Endothelial cell of umbilical vein (primary cell): ENCODE data around the gene GAPVD1. TPM values are rescaled to one million over a fixed set of nuclear protein-coding genes. Genes with fewer than 3 reads are reported as not detected.

ENCODE experiments used
- BruUV-seq: library from RNA; stranded (reverse); fragments of 400-500 nt; replicated peaks from 2 replicates; lab custom pipeline; 2021; lab: Mats Ljungman, UMichigan
- CTCF ChIA-PET: fragments of 300-600, 350-600 bp; sonication (Branson Sonifier 250); formaldehyde crosslinking; loops from one replicate; lab custom pipeline; 2021; ENCODE audit warnings: antibody characterized with exemption, inconsistent platforms; lab: Charles Lee
- POLR2A ChIA-PET: fragments of 300-600, 350-600 bp; sonication (Branson Sonifier 250); formaldehyde crosslinking; loops from one replicate; lab custom pipeline; 2021; ENCODE audit warnings: antibody characterized with exemption, inconsistent platforms; lab: Charles Lee
- DNase-seq: peaks from one replicate; pipeline ENCODE4 v3.0.0-alpha.2; 2011; ENCODE audit warnings: low read depth, low spot score
- FAIRE-seq: peaks from 2 replicates; lab custom pipeline; 2011; peaks lifted over from hg19 to GRCh38; lab: Jason Lieb, UNC
- H2AFZ ChIP-seq: 2 replicates; pipeline ENCODE4 v1.6.0; 2012; ENCODE audit warnings: low read depth, low read length, control low read depth, inconsistent platforms
- H3K27ac ChIP-seq: 2 replicates; pipeline ENCODE4 v1.5.1; 2011; ENCODE audit warnings: low read depth, mild to moderate bottlenecking, control low read depth, low read length, moderate library complexity; ENCODE audit not compliant: insufficient read depth
- H3K27me3 ChIP-seq, 2 experiments: 2 replicates each; pipeline versions ENCODE4 v1.6.0 to v1.6.1; 2011; ENCODE audit warnings: low read length in 2 of 2, mixed read lengths in 1 of 2; ENCODE audit not compliant: control insufficient read depth in 2 of 2, insufficient read depth in 2 of 2
- H3K36me3 ChIP-seq, 2 experiments: 2 replicates in 1 of 2; 3 replicates in 1 of 2; pipeline ENCODE4 v1.5.1; 2011; ENCODE audit warnings: low read length in 2 of 2, mild to moderate bottlenecking in 1 of 2, moderate library complexity in 1 of 2; ENCODE audit not compliant: control insufficient read depth in 2 of 2, insufficient read depth in 2 of 2; ENCODE audit errors: extremely low read depth in 1 of 2
- H3K4me1 ChIP-seq: 3 replicates; pipeline ENCODE4 v1.5.1; 2011; ENCODE audit warnings: mild to moderate bottlenecking, low read length; ENCODE audit not compliant: control insufficient read depth, insufficient read depth; ENCODE audit errors: extremely low read depth
- H3K4me2 ChIP-seq: 2 replicates; pipeline ENCODE4 v1.6.1; 2011; ENCODE audit warnings: low read length, control low read depth, mixed read lengths; ENCODE audit not compliant: insufficient read depth
- H3K4me3 ChIP-seq, 3 experiments: fragments of 200-600 bp in 1 of 3; sonication (generic), shearing (Covaris generic) in 1 of 3; replicated peaks in 1 of 3; 2 replicates each; pipeline ENCODE4 v1.5.1; 2011 to 2016; ENCODE audit warnings: control low read depth in 3 of 3, low read length in 3 of 3, mild to moderate bottlenecking in 2 of 3, inconsistent platforms in 1 of 3, low read depth in 1 of 3, moderate library complexity in 1 of 3; ENCODE audit not compliant: insufficient read depth in 1 of 3
- H3K79me2 ChIP-seq: 2 replicates; pipeline ENCODE4 v1.6.0; 2012; ENCODE audit warnings: low read length, inconsistent platforms; ENCODE audit not compliant: control insufficient read depth, insufficient read depth
- H3K9ac ChIP-seq: replicated peaks from 2 replicates; pipeline ENCODE3; 2011; ENCODE audit warnings: low read length, control low read depth; ENCODE audit not compliant: insufficient read depth; ENCODE audit errors: extremely low read depth
- H3K9me1 ChIP-seq: replicated peaks from 3 replicates; pipeline ENCODE4 v1.6.0; 2011; ENCODE audit warnings: mild to moderate bottlenecking, low read length; ENCODE audit not compliant: control insufficient read depth, insufficient read depth; ENCODE audit errors: extremely low read depth
- H3K9me3 ChIP-seq: replicated peaks from 2 replicates; pipeline ENCODE4 v1.5.1; 2012; ENCODE audit warnings: low read length, inconsistent platforms; ENCODE audit not compliant: control insufficient read depth, insufficient read depth
- H4K20me1 ChIP-seq: replicated peaks from 2 replicates; pipeline ENCODE3; 2011; ENCODE audit warnings: mild to moderate bottlenecking, low read length; ENCODE audit not compliant: control insufficient read depth, insufficient read depth; ENCODE audit errors: extremely low read depth
- FOS ChIP-seq: IDR thresholded peaks from 2 replicates; pipeline ENCODE4 v1.6.1; 2011; ENCODE audit warnings: mild to moderate bottlenecking, low read length, moderate library complexity, borderline replicate concordance; ENCODE audit not compliant: insufficient read depth
- GATA2 ChIP-seq: IDR thresholded peaks from 2 replicates; pipeline ENCODE4 v1.7.0; 2011; ENCODE audit warnings: low read depth, mild to moderate bottlenecking, moderate library complexity, mixed read lengths, low read length; ENCODE audit not compliant: insufficient read length, insufficient read depth
- JUN ChIP-seq: IDR thresholded peaks from 2 replicates; pipeline ENCODE4 v1.6.1; 2011; ENCODE audit warnings: borderline replicate concordance, low read depth; ENCODE audit not compliant: insufficient read length, insufficient read depth
- MYC ChIP-seq: IDR thresholded peaks from one replicate; pipeline ENCODE4 v1.6.1; 2011; ENCODE audit warnings: mild to moderate bottlenecking, low read depth, low read length
- POLR2A ChIP-seq: IDR thresholded peaks from 2 replicates; pipeline ENCODE4 v1.6.1; 2012; ENCODE audit warnings: low read depth, mild to moderate bottlenecking, control low read depth, low read length
- POLR2AphosphoS5 ChIP-seq: IDR thresholded peaks from 2 replicates; pipeline ENCODE4 v1.6.1; 2012; ENCODE audit warnings: low read depth, mild to moderate bottlenecking, control low read depth, low read length, moderate library complexity; ENCODE audit not compliant: insufficient read depth
- dilution Hi-C: fragments of 300-500 bp; cut with MboI; formaldehyde crosslinking; loops from one replicate; pipeline ENCODE4 v1.15.0; 2019; ENCODE audit warnings: low sequenced_read_pairs; ENCODE audit not compliant: extremely low pct_ligation_motif_present
- intact Hi-C: fragments of 100-400 bp; cut with micrococcal nuclease; formaldehyde crosslinking; loops from one replicate; pipeline ENCODE4 v1.10.0; 2022
- polyA plus RNA-seq, 4 experiments: library from polyadenylated mRNA; depleted of rRNA in 3 of 4; stranded (reverse) in 3 of 4; unstranded in 1 of 4; fragments of >200 nt; gene quantifications; 2 replicates each; pipeline versions ENCODE4 v1.2.1 to v1.2.3, GENCODE V29; 2011 to 2012; ENCODE audit warnings: missing spikeins in 1 of 4
- total RNA-seq: library from RNA; stranded (reverse); gene quantifications from 2 replicates; pipeline ENCODE4 v1.2.3, GENCODE V29; 2021
- TF ChIP-seq, protein P1 (sequence below): IDR thresholded peaks from 2 replicates; pipeline ENCODE4 v1.6.1; 2011; ENCODE audit not compliant: insufficient read depth, insufficient read length
- TF ChIP-seq, protein P2 (sequence below), 2 donors: IDR thresholded peaks; 1 replicate in 1 of 2; 2 replicates in 1 of 2; pipeline ENCODE4 v1.5.1; 2011; ENCODE audit warnings: low read length in 2 of 2, mild to moderate bottlenecking in 2 of 2, moderate library complexity in 2 of 2, control low read depth in 1 of 2, inconsistent platforms in 1 of 2, low read depth in 1 of 2; ENCODE audit not compliant: insufficient read depth in 1 of 2; ENCODE audit errors: extremely low read depth in 1 of 2

The GAPVD1 gene
- total and polyA plus RNA-seq, 2 donors (not counting 3 experiments of a cell fraction or from before 2014, with no cell fraction given), result 10.7 to 53.2 TPM

DNA sequence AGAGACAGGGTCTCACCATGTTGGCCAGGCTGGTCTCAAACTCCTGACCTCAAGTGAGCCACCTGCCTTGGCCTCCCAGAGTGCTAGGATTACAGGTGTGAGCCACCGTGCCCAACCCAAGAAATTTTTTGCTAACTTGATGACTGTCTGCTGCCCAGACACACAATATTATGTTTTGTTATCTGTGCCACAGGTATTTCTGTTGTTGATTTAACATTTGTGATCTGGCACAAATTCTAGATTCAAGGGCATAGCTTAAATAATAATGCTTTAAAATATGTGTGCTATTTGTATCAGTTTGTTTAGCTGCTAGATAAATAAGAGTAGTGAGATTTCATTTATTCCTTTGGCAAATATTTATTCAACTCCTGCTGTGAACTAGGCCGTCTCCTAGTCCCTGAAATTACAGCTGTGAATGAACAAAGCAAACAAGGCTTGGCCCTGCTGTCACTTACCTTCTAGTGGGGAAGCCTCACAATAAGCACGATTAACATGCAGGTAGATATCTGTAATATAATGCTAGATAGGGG is 35.3 kb downstream of the GAPVD1 start:
- dilution Hi-C loops, result no loop called here
- no peak for DNase-seq
- BruUV-seq, result no TSS peak
- H3K4me2 ChIP-seq, result no peak overlapping the region
- peaks cover 0 to 3% of the 10 kb centered on the region in 2 experiments for H3K36me3 ChIP-seq
- FAIRE-seq, result no peak
- no peak overlapping the region for H3K9ac ChIP-seq
- H2AFZ ChIP-seq, result no peak overlapping the region
- no peaks in the 10 kb centered on the region for H3K9me1 ChIP-seq
- no peak overlapping the region for H3K4me3 ChIP-seq
- intact Hi-C loops, result no loop called here
- H3K79me2 ChIP-seq, result peaks cover 12% of the 10 kb centered on the region
- ChIA-PET CTCF (interaction anchor here (1.1 to 1.2 kb wide), 2 partner anchors 14 to 35 kb away, joined by 3 read pairs; partner anchors contain the start of gene GAPVD1), POLR2A (no interaction called here)
- H3K27ac ChIP-seq, result no peak overlapping the region
- TF ChIP-seq, protein P1, sequence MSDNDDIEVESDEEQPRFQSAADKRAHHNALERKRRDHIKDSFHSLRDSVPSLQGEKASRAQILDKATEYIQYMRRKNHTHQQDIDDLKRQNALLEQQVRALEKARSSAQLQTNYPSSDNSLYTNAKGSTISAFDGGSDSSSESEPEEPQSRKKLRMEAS, result no peak
- TF ChIP-seq, protein P2, sequence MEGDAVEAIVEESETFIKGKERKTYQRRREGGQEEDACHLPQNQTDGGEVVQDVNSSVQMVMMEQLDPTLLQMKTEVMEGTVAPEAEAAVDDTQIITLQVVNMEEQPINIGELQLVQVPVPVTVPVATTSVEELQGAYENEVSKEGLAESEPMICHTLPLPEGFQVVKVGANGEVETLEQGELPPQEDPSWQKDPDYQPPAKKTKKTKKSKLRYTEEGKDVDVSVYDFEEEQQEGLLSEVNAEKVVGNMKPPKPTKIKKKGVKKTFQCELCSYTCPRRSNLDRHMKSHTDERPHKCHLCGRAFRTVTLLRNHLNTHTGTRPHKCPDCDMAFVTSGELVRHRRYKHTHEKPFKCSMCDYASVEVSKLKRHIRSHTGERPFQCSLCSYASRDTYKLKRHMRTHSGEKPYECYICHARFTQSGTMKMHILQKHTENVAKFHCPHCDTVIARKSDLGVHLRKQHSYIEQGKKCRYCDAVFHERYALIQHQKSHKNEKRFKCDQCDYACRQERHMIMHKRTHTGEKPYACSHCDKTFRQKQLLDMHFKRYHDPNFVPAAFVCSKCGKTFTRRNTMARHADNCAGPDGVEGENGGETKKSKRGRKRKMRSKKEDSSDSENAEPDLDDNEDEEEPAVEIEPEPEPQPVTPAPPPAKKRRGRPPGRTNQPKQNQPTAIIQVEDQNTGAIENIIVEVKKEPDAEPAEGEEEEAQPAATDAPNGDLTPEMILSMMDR (IDR thresholded peaks at IDR 0.05; ENCODE audit: extremely low read depth in 1 of 2, insufficient read depth in 1 of 2, low read depth in 1 of 2, low read length in 2 of 2), result no peak
- TF ChIP-seq JUN (no peak), POLR2A (no peak), POLR2AphosphoS5 (no peak), FOS (no peak), GATA2 (no peak), MYC (no peak)
- H3K4me1 ChIP-seq, result no peaks in the 10 kb centered on the region
- no peaks in the 10 kb centered on the region for H3K27me3 ChIP-seq
- no peaks in the 10 kb centered on the region for H4K20me1 ChIP-seq
- no peaks in the 10 kb centered on the region for H3K9me3 ChIP-seq
